Measurements from ENCODE around the gene HLA-A. TPM values are rescaled to one million over a fixed set of nuclear protein-coding genes. Genes with fewer than 3 reads are reported as not detected.

The HLA-A gene
- total and polyA plus RNA-seq, 9 of the 15 experiments (the other 6 are each of a cell fraction or from before 2014, with no cell fraction given): 0.46 to 3.3 TPM; not detected in 7

- TF ChIP-seq, protein P1, sequence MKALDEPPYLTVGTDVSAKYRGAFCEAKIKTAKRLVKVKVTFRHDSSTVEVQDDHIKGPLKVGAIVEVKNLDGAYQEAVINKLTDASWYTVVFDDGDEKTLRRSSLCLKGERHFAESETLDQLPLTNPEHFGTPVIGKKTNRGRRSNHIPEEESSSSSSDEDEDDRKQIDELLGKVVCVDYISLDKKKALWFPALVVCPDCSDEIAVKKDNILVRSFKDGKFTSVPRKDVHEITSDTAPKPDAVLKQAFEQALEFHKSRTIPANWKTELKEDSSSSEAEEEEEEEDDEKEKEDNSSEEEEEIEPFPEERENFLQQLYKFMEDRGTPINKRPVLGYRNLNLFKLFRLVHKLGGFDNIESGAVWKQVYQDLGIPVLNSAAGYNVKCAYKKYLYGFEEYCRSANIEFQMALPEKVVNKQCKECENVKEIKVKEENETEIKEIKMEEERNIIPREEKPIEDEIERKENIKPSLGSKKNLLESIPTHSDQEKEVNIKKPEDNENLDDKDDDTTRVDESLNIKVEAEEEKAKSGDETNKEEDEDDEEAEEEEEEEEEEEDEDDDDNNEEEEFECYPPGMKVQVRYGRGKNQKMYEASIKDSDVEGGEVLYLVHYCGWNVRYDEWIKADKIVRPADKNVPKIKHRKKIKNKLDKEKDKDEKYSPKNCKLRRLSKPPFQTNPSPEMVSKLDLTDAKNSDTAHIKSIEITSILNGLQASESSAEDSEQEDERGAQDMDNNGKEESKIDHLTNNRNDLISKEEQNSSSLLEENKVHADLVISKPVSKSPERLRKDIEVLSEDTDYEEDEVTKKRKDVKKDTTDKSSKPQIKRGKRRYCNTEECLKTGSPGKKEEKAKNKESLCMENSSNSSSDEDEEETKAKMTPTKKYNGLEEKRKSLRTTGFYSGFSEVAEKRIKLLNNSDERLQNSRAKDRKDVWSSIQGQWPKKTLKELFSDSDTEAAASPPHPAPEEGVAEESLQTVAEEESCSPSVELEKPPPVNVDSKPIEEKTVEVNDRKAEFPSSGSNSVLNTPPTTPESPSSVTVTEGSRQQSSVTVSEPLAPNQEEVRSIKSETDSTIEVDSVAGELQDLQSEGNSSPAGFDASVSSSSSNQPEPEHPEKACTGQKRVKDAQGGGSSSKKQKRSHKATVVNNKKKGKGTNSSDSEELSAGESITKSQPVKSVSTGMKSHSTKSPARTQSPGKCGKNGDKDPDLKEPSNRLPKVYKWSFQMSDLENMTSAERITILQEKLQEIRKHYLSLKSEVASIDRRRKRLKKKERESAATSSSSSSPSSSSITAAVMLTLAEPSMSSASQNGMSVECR (CRISPR knock-in tag; IDR thresholded peaks at IDR 0.05): no peak; the same call in 1 of the 2 replicates
- TF ChIP-seq CXXC5 (CRISPR knock-in tag; IDR thresholded peaks at IDR 0.05): peak; percentile 55
- TF ChIP-seq ZKSCAN1 (IDR thresholded peaks at IDR 0.05; ENCODE audit: low read depth, low read length): no peak
Observed at GRCh38 chr6:29965873-29966601, 23.7 kb downstream of the HLA-A start (continued).

GRCh38 chr6:29967379-29968010 lies 25.2 kb downstream of the HLA-A start:
- ATAC-seq: peak; percentile 68
- H3K79me2 ChIP-seq (ENCODE audit: control insufficient read depth, insufficient read depth, low read length): peaks cover 39% of the 10 kb centered on the region
- intact Hi-C loops (cut with micrococcal nuclease): loop anchor here (5.0 kb wide), 2 partner anchors 95 to 120 kb away; partner anchors contain the start of gene POLR1H
- in situ Hi-C loops (cut with MboI): no loop called here
- H3K4me3 ChIP-seq: peak overlapping the region; percentile 55; the same call in 1 of the 2 replicates
- H3K27me3 ChIP-seq (ENCODE audit: control insufficient read depth in 2 of 2, insufficient read depth in 2 of 2, low read length in 2 of 2): no peaks in the 10 kb centered on the region
- H3K36me3 ChIP-seq (ENCODE audit: control insufficient read depth, insufficient read depth, low read length): peaks cover 5% of the 10 kb centered on the region; the same call in 1 of the 3 replicates
- FAIRE-seq: peak; percentile 98
- peak overlapping the region; percentile 14; the same call in 1 of the 2 replicates for H2AFZ ChIP-seq (ENCODE audit: low read depth, low read length)
- H4K20me1 ChIP-seq (replicated peaks; ENCODE audit: control insufficient read depth, insufficient read depth, low read length): no peaks in the 10 kb centered on the region
- ChIA-PET CTCF (ENCODE audit: low intra/inter-chr PET ratio) (no interaction called here), POLR2A (interaction anchor here (0.6 to 5.0 kb wide), 4 partner anchors 8 to 155 kb away, joined by 3 to 52 read pairs (median 3); partner anchors contain the start of gene POLR1H)
- WGBS (ENCODE audit: insufficient coverage, low coverage, missing lambda C conversion rate): 9% methylated on average over 4 of the region's 4 CpGs
- peak overlapping the region; percentile 95 for H3K27ac ChIP-seq (ENCODE audit: extremely low read depth, low read depth, low read length)
- peaks cover 3% of the 10 kb centered on the region for H3K9me1 ChIP-seq (ENCODE audit: control insufficient read depth, insufficient read depth, low read length)
- peaks cover 10 to 19% of the 10 kb centered on the region in 2 experiments for H3K4me1 ChIP-seq (replicated peaks in 1 of 2; ENCODE audit: control insufficient read depth in 2 of 2, insufficient read depth in 2 of 2, low read length in 2 of 2)
- DNase-seq (ENCODE audit: extremely low read depth in 1 of 4, low spot score in 3 of 4): peak; percentile 74 to 96 (median 82)
- BruUV-seq (replicated peaks): no TSS peak
- H3K9me3 ChIP-seq (replicated peaks; ENCODE audit: control insufficient read depth, insufficient read depth, low read depth, low read length): no peaks in the 10 kb centered on the region
- peak overlapping the region; percentile 97 for H3K4me2 ChIP-seq (ENCODE audit: insufficient read depth, low read length)
- peak overlapping the region in 1 of 2 experiments; percentile 24; a peak in 1 of 4 replicates for H3K9ac ChIP-seq (ENCODE audit: insufficient read depth in 1 of 2, low read depth in 2 of 2, low read length in 2 of 2)
- TF ChIP-seq KLF16 (IDR thresholded peaks at IDR 0.05) (peak; percentile 77; the same call in 1 of the 2 replicates), HES1 (IDR thresholded peaks at IDR 0.05; ENCODE audit: low read depth) (0 out of 2 replicates have a peak, but pooled peaks have one; percentile 11), MYNN (IDR thresholded peaks at IDR 0.05) (peak; percentile 90; the same call in 1 of the 2 replicates), MYNN (CRISPR knock-in tag; IDR thresholded peaks at IDR 0.05) (no peak), NRF1 (conservative IDR thresholded peaks at IDR 0.05 in 1 of 2, IDR thresholded peaks at IDR 0.05 in 1 of 2) (peak; percentile 40 to 46; a peak in 1 of 4 replicates), POU5F1 (IDR thresholded peaks at IDR 0.05; ENCODE audit: borderline replicate concordance, low read depth, low read length, partially characterized antibody) (no peak), ZNF174 (CRISPR knock-in tag; IDR thresholded peaks at IDR 0.05) (no peak), RCOR1 (IDR thresholded peaks at IDR 0.05; ENCODE audit: borderline replicate concordance in 1 of 2, low read depth in 2 of 2, low read length in 2 of 2) (peak in 1 of 2 experiments; percentile 70; a peak in 2 of 4 replicates)
- TF ChIP-seq, protein P2, sequence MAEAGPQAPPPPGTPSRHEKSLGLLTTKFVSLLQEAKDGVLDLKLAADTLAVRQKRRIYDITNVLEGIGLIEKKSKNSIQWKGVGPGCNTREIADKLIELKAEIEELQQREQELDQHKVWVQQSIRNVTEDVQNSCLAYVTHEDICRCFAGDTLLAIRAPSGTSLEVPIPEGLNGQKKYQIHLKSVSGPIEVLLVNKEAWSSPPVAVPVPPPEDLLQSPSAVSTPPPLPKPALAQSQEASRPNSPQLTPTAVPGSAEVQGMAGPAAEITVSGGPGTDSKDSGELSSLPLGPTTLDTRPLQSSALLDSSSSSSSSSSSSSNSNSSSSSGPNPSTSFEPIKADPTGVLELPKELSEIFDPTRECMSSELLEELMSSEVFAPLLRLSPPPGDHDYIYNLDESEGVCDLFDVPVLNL (CRISPR knock-in tag; IDR thresholded peaks at IDR 0.05; ENCODE audit: low read depth): no peak
